HEK293T (cell line): ENCODE measurements around the gene ADAM23.

Source experiments
- ELF4 ChIP-seq: fragments of 450-650 bp; IDR thresholded peaks from 2 replicates; pipeline ENCODE4 v1.6.1; 2017; ENCODE audit warnings: antibody characterized with exemption
- FOXA1 ChIP-seq: fragments of 450-650 bp; IDR thresholded peaks from 2 replicates; pipeline ENCODE4 v1.6.1; 2016; ENCODE audit warnings: mild to moderate bottlenecking
- FOXK2 ChIP-seq: fragments of 450-650 bp; IDR thresholded peaks from 2 replicates; pipeline ENCODE4 v1.6.1; 2016; ENCODE audit warnings: mild to moderate bottlenecking
- FOXM1 ChIP-seq: fragments of 450-650 bp; IDR thresholded peaks from 2 replicates; pipeline ENCODE4 v1.6.1; 2017; ENCODE audit warnings: mild to moderate bottlenecking, borderline replicate concordance
- L3MBTL2 ChIP-seq: fragments of 450-650 bp; conservative IDR thresholded peaks from 2 replicates; pipeline ENCODE4 v1.6.1; 2016; ENCODE audit warnings: mild to moderate bottlenecking

- TF ChIP-seq FOXK2 (no peak), L3MBTL2 (no peak), FOXM1 (no peak), ELF4 (no peak), FOXA1 (no peak)
Measured at GRCh38 chr2:206515580-206515979, 72.2 kb downstream of the ADAM23 start.
